K562 (cell line): ENCODE measurements around the gene CKAP5. TPM values are rescaled to one million over a fixed set of nuclear protein-coding genes. Genes with fewer than 3 reads are reported as not detected.

Source experiments
- BCLAF1 ChIP-seq, 2 experiments: fragments of 450-650 bp in 1 of 2; IDR thresholded peaks; 2 replicates each; pipeline ENCODE4 v1.6.1; 2011 to 2017; ENCODE audit warnings: low read depth in 2 of 2, antibody characterized with exemption in 1 of 2, borderline replicate concordance in 1 of 2, low read length in 1 of 2, mild to moderate bottlenecking in 1 of 2, mixed read lengths in 1 of 2; ENCODE audit not compliant: control insufficient read depth in 1 of 2
- UBTF ChIP-seq, 2 experiments: IDR thresholded peaks; 2 replicates each; pipeline ENCODE4 v1.6.1; 2012; ENCODE audit warnings: improper control_type of control experiment in 2 of 2, low read depth in 2 of 2, low read length in 2 of 2, borderline replicate concordance in 1 of 2
- polyA plus RNA-seq, 8 experiments: library from polyadenylated mRNA; depleted of rRNA in 4 of 8; stranded (reverse) in 5 of 8; unstranded in 3 of 8; fragments of >200 nt; fragmentation: Nextera tagmentation in 2 of 8; fragmentation: Illumina TruSeq in 1 of 8; extraction: Ambion mirVana in 2 of 8; extraction: Trizol in 1 of 8; gene quantifications; 2 replicates each; pipeline versions ENCODE4 v1.2.1 to v1.2.3, GENCODE V29; 2011 to 2014; ENCODE audit warnings: inconsistent platforms in 1 of 8, missing spikeins in 1 of 8
- total RNA-seq, 7 experiments: library from RNA; depleted of rRNA in 6 of 7; stranded (reverse); fragments of >200 nt in 6 of 7; fragmentation: Illumina TruSeq in 2 of 7; extraction: Trizol in 2 of 7; gene quantifications; 2 replicates each; pipeline versions ENCODE4 v1.2.1 to v1.2.3, GENCODE V29; 2011 to 2021; ENCODE audit warnings: low replicate concordance in 1 of 7

The CKAP5 gene
- total and polyA plus RNA-seq, 9 of the 15 experiments (the other 6 are each of a cell fraction or from before 2014, with no cell fraction given), result 60.1 to 239 (median 139) TPM

- no peak for TF ChIP-seq BCLAF1 (IDR thresholded peaks at IDR 0.05; ENCODE audit: borderline replicate concordance in 1 of 2, control insufficient read depth in 1 of 2, low read depth in 2 of 2, low read length in 1 of 2)
- TF ChIP-seq UBTF (IDR thresholded peaks at IDR 0.05; ENCODE audit: borderline replicate concordance in 1 of 2, low read depth in 2 of 2, low read length in 2 of 2), result no peak
Observed at GRCh38 chr11:46725338-46726205, 120.5 kb downstream of the CKAP5 start (continued).
